WTC11 (cell line): Measurements from ENCODE around the gene CLCF1. TPM values are rescaled to one million over a fixed set of nuclear protein-coding genes. Genes with fewer than 3 reads are reported as not detected.

Experiments used
- ATAC-seq: fragments of 200-7000 bp; cut with Tn5 transposase; 2 replicates; pipeline ENCODE4 v1.10.0; 2021; ENCODE audit warnings: mild to moderate bottlenecking, moderate library complexity
- CTCF ChIA-PET: fragments of 300-600 bp; sonication (Branson Sonifier 250); formaldehyde crosslinking; loops from one replicate; lab custom pipeline; 2021; ENCODE audit warnings: antibody characterized with exemption; lab: Charles Lee
- POLR2A ChIA-PET: fragments of 350-600 bp; sonication (Branson Sonifier 250); formaldehyde crosslinking; loops from one replicate; lab custom pipeline; 2021; ENCODE audit warnings: antibody characterized with exemption; lab: Charles Lee
- DNase-seq: peaks from one replicate; pipeline ENCODE4 v3.0.0; 2021; ENCODE audit warnings: low spot score
- H3K27ac Mint-ChIP-seq: 2 replicates; pipeline ENCODE4 v1.8.0; 2021; ENCODE audit warnings: mixed read lengths
- H3K27me3 Mint-ChIP-seq: 2 replicates; pipeline ENCODE4 v1.8.0; 2021; ENCODE audit warnings: low read depth, mild to moderate bottlenecking, moderate library complexity, mixed read lengths
- H3K36me3 Mint-ChIP-seq: 2 replicates; pipeline ENCODE4 v1.8.0; 2021; ENCODE audit warnings: mixed read lengths
- H3K4me1 Mint-ChIP-seq: 2 replicates; pipeline ENCODE4 v1.8.0; 2022; ENCODE audit warnings: mixed read lengths
- H3K4me3 Mint-ChIP-seq: 2 replicates; pipeline ENCODE4 v1.8.0; 2021; ENCODE audit warnings: mild to moderate bottlenecking, moderate library complexity, mixed read lengths
- H3K9me3 Mint-ChIP-seq: 2 replicates; pipeline ENCODE4 v1.8.0; 2021; ENCODE audit warnings: mixed read lengths
- ATF1 ChIP-seq: sonication (generic); formaldehyde crosslinking; IDR thresholded peaks from 2 replicates; pipeline ENCODE4 v1.8.1; 2023; ENCODE audit warnings: mild to moderate bottlenecking, moderate library complexity, missing genetic modification reagents
- ATF3 ChIP-seq: sonication (generic); formaldehyde crosslinking; conservative IDR thresholded peaks from 2 replicates; pipeline ENCODE4 v1.8.1; 2022; ENCODE audit warnings: mild to moderate bottlenecking, missing genetic modification reagents
- CDX4 ChIP-seq: fragments of 250-450 bp; sonication (Bioruptor Pico); IDR thresholded peaks from 2 replicates; pipeline ENCODE4 v1.9.0; 2021; ENCODE audit warnings: moderate library complexity, mild to moderate bottlenecking, inconsistent platforms, borderline replicate concordance
- E2F4 ChIP-seq: sonication (generic); formaldehyde crosslinking; IDR thresholded peaks from 2 replicates; pipeline ENCODE4 v1.8.1; 2022; ENCODE audit warnings: low read depth, mild to moderate bottlenecking, moderate library complexity, missing genetic modification reagents, borderline replicate concordance
- E2F5 ChIP-seq: sonication (generic); formaldehyde crosslinking; IDR thresholded peaks from 2 replicates; pipeline ENCODE4 v1.8.1; 2022; ENCODE audit warnings: mild to moderate bottlenecking, moderate library complexity, missing genetic modification reagents
- ELF4 ChIP-seq: sonication (generic); formaldehyde crosslinking; IDR thresholded peaks from 2 replicates; pipeline ENCODE4 v1.8.1; 2022; ENCODE audit warnings: low read depth, mild to moderate bottlenecking, moderate library complexity, missing genetic modification reagents
- FOXJ3 ChIP-seq: sonication (generic); formaldehyde crosslinking; IDR thresholded peaks from 2 replicates; pipeline ENCODE4 v1.9.0; 2021; ENCODE audit warnings: missing genetic modification reagents, mild to moderate bottlenecking, borderline replicate concordance
- FOXK1 ChIP-seq: sonication (generic); formaldehyde crosslinking; IDR thresholded peaks from 2 replicates; pipeline ENCODE4 v1.8.0; 2022; ENCODE audit warnings: mild to moderate bottlenecking, moderate library complexity, missing genetic modification reagents
- GABPB1 ChIP-seq: sonication (generic); formaldehyde crosslinking; IDR thresholded peaks from 2 replicates; pipeline ENCODE4 v1.8.1; 2023; ENCODE audit warnings: mild to moderate bottlenecking, missing genetic modification reagents
- HMGA2 ChIP-seq: fragments of 250-450 bp; sonication (Bioruptor Pico); IDR thresholded peaks from 2 replicates; pipeline ENCODE4 v1.4.0; 2021; ENCODE audit warnings: mild to moderate bottlenecking, moderate library complexity
- JUN ChIP-seq: sonication (generic); formaldehyde crosslinking; IDR thresholded peaks from 2 replicates; pipeline ENCODE4 v1.8.0; 2023; ENCODE audit warnings: mild to moderate bottlenecking, missing genetic modification reagents
- NFYB ChIP-seq: sonication (generic); formaldehyde crosslinking; conservative IDR thresholded peaks from 2 replicates; pipeline ENCODE4 v1.8.0; 2022; ENCODE audit warnings: low read depth, missing genetic modification reagents
- OVOL2 ChIP-seq: fragments of 250-450 bp; sonication (Bioruptor Pico); IDR thresholded peaks from 2 replicates; pipeline ENCODE4 v1.9.0; 2021; ENCODE audit warnings: mild to moderate bottlenecking, borderline replicate concordance
- RORB ChIP-seq: fragments of 250-450 bp; sonication (Bioruptor Pico); IDR thresholded peaks from 2 replicates; pipeline ENCODE4 v1.9.0; 2021; ENCODE audit warnings: mild to moderate bottlenecking
- SMAD3 ChIP-seq: sonication (generic); formaldehyde crosslinking; IDR thresholded peaks from 2 replicates; pipeline ENCODE4 v1.8.0; 2022; ENCODE audit warnings: missing genetic modification reagents, mild to moderate bottlenecking, borderline replicate concordance
- SMAD4 ChIP-seq: sonication (generic); formaldehyde crosslinking; IDR thresholded peaks from 2 replicates; pipeline ENCODE4 v1.8.0; 2022; ENCODE audit warnings: mild to moderate bottlenecking, missing genetic modification reagents
- SOX15 ChIP-seq: fragments of 250-450 bp; sonication (Bioruptor Pico); IDR thresholded peaks from 2 replicates; pipeline ENCODE4 v1.9.0; 2021; ENCODE audit warnings: mild to moderate bottlenecking
- USF2 ChIP-seq: sonication (generic); formaldehyde crosslinking; IDR thresholded peaks from 2 replicates; pipeline ENCODE4 v1.8.1; 2023; ENCODE audit warnings: mild to moderate bottlenecking, missing genetic modification reagents, moderate library complexity
- ZNF263 ChIP-seq: sonication (generic); formaldehyde crosslinking; IDR thresholded peaks from 2 replicates; pipeline ENCODE4 v1.8.1; 2022; ENCODE audit warnings: low read depth, mild to moderate bottlenecking, moderate library complexity, missing genetic modification reagents
- ZNF416 ChIP-seq: fragments of 250-450 bp; sonication (Bioruptor Pico); IDR thresholded peaks from 2 replicates; pipeline ENCODE4 v1.9.0; 2021; ENCODE audit warnings: mild to moderate bottlenecking, inconsistent platforms
- ZNF425 ChIP-seq: fragments of 250-450 bp; sonication (Bioruptor Pico); conservative IDR thresholded peaks from 2 replicates; pipeline ENCODE4 v1.9.0; 2021; ENCODE audit warnings: mild to moderate bottlenecking
- ZNF512 ChIP-seq: sonication (generic); formaldehyde crosslinking; IDR thresholded peaks from 2 replicates; pipeline ENCODE4 v1.8.1; 2022; ENCODE audit warnings: missing genetic modification reagents, borderline replicate concordance
- total RNA-seq: library from RNA; stranded (reverse); gene quantifications from 3 replicates; pipeline ENCODE4 v1.2.3, GENCODE V29; 2021

Gene CLCF1
- total RNA-seq, 1 experiment from 2014 or later, result 0.92 TPM

- no peak for TF ChIP-seq NFYB
- no peak for TF ChIP-seq E2F4 (CRISPR knock-in tag)
- no peak for TF ChIP-seq SMAD3 (CRISPR knock-in tag)
Measured at GRCh38 chr11:67369275-67369674, 4.1 kb downstream of the CLCF1 start (continued).

- DNase-seq (no peak), ATAC-seq (no peak)
- TF ChIP-seq FOXK1 (CRISPR knock-in tag) (no peak), ZNF263 (no peak), ZNF416 (CRISPR knock-in tag) (no peak), CDX4 (CRISPR knock-in tag) (no peak), FOXJ3 (CRISPR knock-in tag) (no peak), OVOL2 (no peak), JUN (CRISPR knock-in tag) (no peak)
- CTCF ChIA-PET, result interaction anchor here (0.6 to 25.7 kb wide), 5 partner anchors 9 to 204 kb away, joined by 3 to 842 read pairs (median 22); partner anchors contain the start of gene POLD4
- H3K27ac Mint-ChIP-seq, result no peak overlapping the region
- no peak overlapping the region for H3K4me3 Mint-ChIP-seq
- POLR2A ChIA-PET, result no interaction called here
- peaks cover 33% of the 10 kb centered on the region for H3K4me1 Mint-ChIP-seq
- H3K9me3 Mint-ChIP-seq, result no peaks in the 10 kb centered on the region
- H3K27me3 Mint-ChIP-seq, result peaks cover 68% of the 10 kb centered on the region
- H3K36me3 Mint-ChIP-seq, result no peaks in the 10 kb centered on the region
Measured at GRCh38 chr11:67368621-67369020, 4.8 kb downstream of the CLCF1 start.

- Mint-ChIP-seq H3K4me3 (no peak overlapping the region), H3K27me3 (peaks cover 74% of the 10 kb centered on the region), H3K27ac (peak overlapping the region; percentile 19; the same call in 1 of the 2 replicates)
- POLR2A ChIA-PET, result no interaction called here
- DNase-seq, result no peak
- no peak for TF ChIP-seq ZNF416 (CRISPR knock-in tag)
- no peak for TF ChIP-seq E2F5 (CRISPR knock-in tag)
- TF ChIP-seq ZNF425, result no peak
- no peak for TF ChIP-seq ZNF512 (CRISPR knock-in tag)
- no peak for TF ChIP-seq USF2 (CRISPR knock-in tag)
- no peak for TF ChIP-seq SOX15 (CRISPR knock-in tag)
- TF ChIP-seq SMAD4 (CRISPR knock-in tag), result no peak
- no peak for TF ChIP-seq HMGA2
- no peak for TF ChIP-seq ELF4 (CRISPR knock-in tag)
- no peak for TF ChIP-seq ZNF263
- TF ChIP-seq GABPB1 (CRISPR knock-in tag), result no peak
- no peak for TF ChIP-seq RORB (CRISPR knock-in tag)
- no peak for TF ChIP-seq ATF1 (CRISPR knock-in tag)
- TF ChIP-seq ATF3 (CRISPR knock-in tag), result no peak
- TF ChIP-seq JUN (CRISPR knock-in tag), result no peak
- TF ChIP-seq, all 79 proteins: peak for 0
- Mint-ChIP-seq H3K36me3 (no peaks in the 10 kb centered on the region), H3K4me1 (peaks cover 33% of the 10 kb centered on the region), H3K9me3 (no peaks in the 10 kb centered on the region)
- CTCF ChIA-PET, result interaction anchor here (25.7 kb wide), 1 partner anchor 14 kb away, joined by 842 read pairs; the partner anchor contains the start of gene POLD4
- ATAC-seq, result no peak
Measured at GRCh38 chr11:67367761-67368227, 5.6 kb downstream of the CLCF1 start.
